Epithelial cell of proximal tubule (primary cell): ENCODE results near the gene INSYN2B. TPM values are rescaled to one million over a fixed set of nuclear protein-coding genes. Genes with fewer than 3 reads are reported as not detected.

Source experiments
- DNase-seq: peaks from one replicate; pipeline ENCODE4 v3.0.0-alpha.2; 2011; ENCODE audit warnings: low read depth
- H3K4me3 ChIP-seq: 2 replicates; pipeline ENCODE4 v1.5.1; 2011; ENCODE audit warnings: low read depth, mild to moderate bottlenecking, low read length
- total RNA-seq: library from RNA; depleted of rRNA; stranded (reverse); fragments of >200 nt; gene quantifications from 2 replicates; pipeline ENCODE4 v1.2.3, GENCODE V29; 2015
- TF ChIP-seq, protein P1 (sequence below): conservative IDR thresholded peaks from 2 replicates; pipeline ENCODE4 v1.5.1; 2012; ENCODE audit warnings: low read depth, mild to moderate bottlenecking, low read length

INSYN2B gene
- total RNA-seq, 1 donor from 2014 or later: 2.0 TPM

DNA sequence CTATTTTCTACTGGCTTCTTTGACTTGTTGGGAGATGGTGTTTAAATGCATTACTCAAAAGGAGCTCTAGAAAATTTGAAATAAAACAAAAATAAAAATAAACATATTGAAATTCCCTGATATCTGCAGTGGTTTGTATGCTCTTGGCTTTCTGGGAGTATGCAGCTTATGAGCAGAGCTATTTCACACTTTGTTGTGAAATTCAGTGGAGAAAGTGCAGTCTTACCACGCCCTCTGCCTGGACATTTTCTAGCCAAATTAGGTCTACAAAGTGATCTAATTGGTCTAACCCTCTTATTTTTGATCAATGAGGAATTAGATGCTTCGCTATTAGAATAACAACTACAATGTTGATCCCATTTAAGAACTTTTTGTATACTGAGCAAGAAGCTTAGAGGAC, 66.8 kb downstream of the INSYN2B start:
- DNase-seq: no peak
- TF ChIP-seq, protein P1, sequence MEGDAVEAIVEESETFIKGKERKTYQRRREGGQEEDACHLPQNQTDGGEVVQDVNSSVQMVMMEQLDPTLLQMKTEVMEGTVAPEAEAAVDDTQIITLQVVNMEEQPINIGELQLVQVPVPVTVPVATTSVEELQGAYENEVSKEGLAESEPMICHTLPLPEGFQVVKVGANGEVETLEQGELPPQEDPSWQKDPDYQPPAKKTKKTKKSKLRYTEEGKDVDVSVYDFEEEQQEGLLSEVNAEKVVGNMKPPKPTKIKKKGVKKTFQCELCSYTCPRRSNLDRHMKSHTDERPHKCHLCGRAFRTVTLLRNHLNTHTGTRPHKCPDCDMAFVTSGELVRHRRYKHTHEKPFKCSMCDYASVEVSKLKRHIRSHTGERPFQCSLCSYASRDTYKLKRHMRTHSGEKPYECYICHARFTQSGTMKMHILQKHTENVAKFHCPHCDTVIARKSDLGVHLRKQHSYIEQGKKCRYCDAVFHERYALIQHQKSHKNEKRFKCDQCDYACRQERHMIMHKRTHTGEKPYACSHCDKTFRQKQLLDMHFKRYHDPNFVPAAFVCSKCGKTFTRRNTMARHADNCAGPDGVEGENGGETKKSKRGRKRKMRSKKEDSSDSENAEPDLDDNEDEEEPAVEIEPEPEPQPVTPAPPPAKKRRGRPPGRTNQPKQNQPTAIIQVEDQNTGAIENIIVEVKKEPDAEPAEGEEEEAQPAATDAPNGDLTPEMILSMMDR: no peak

GRCh38 chr5:169911448-169912212, 68.7 kb downstream of the INSYN2B start:
- TF ChIP-seq, protein P1: peak; percentile 65
- no peak for DNase-seq
- H3K4me3 ChIP-seq: no peak overlapping the region

More for the DNA sequence above, 66.8 kb downstream of the INSYN2B start:
- H3K4me3 ChIP-seq: no peak overlapping the region

DNA sequence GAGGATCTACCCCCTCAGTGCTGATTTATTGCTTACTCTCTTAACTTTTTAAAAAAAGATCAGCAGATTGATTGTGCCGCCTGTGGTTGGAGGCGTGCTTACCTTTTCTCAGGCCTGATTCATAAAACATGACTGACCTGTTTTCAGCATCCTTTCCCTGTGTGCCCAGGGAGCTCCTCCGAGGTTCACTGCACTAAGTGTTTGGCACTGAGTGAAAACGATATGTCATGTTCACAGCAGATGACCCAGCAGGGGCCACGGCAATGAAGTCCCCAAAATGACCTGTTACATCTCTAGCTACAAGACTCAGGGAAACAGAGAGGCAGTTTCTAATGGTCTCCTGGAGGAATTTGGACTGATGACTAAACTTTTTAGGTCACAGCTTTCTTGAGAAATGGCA, 69.9 kb downstream of the INSYN2B start:
- H3K4me3 ChIP-seq: no peak overlapping the region
- TF ChIP-seq, protein P1: no peak
- no peak for DNase-seq

DNA sequence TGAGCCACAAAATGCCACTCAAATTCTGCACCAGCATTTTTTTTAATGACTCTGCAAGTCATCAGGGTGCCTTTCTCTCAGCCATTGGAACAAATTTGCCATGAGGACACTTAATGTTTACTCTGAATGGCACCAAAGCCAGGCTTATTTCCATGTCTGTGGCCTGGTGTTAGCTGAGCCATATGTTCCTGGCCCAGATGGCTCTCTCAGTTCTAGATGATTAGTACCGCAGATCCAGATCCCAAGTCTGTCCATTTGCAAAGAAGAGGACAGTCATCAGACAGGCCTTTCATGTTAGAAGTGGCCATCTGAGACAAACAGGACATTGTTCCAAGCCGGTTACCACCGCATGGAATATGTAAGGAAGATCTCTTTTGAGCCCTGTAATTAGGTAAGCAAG, 70.3 kb downstream of the INSYN2B start:
- H3K4me3 ChIP-seq: no peak overlapping the region
- TF ChIP-seq, protein P1: no peak
- no peak for DNase-seq

DNA sequence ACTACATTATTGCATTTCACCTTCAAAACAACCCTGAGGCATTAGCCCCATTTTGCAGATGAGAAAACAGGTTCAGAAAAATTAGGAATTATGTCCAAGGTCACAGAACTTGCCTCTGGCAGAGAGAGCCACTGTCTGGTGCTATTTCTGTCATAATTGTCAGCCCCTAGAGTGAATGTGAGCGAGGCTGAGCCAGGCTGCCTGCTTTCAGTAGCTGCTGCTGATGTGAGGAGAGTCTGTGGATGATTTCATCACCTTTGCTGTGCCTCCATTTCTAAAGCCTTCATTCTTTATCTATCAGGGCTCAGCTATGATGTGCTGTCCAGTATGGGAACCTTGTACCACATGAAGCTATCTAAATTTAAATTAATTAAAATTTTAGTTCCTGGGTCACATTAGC, 71.4 kb downstream of the INSYN2B start:
- no peak for DNase-seq
- H3K4me3 ChIP-seq: no peak overlapping the region
- TF ChIP-seq, protein P1: no peak

DNA sequence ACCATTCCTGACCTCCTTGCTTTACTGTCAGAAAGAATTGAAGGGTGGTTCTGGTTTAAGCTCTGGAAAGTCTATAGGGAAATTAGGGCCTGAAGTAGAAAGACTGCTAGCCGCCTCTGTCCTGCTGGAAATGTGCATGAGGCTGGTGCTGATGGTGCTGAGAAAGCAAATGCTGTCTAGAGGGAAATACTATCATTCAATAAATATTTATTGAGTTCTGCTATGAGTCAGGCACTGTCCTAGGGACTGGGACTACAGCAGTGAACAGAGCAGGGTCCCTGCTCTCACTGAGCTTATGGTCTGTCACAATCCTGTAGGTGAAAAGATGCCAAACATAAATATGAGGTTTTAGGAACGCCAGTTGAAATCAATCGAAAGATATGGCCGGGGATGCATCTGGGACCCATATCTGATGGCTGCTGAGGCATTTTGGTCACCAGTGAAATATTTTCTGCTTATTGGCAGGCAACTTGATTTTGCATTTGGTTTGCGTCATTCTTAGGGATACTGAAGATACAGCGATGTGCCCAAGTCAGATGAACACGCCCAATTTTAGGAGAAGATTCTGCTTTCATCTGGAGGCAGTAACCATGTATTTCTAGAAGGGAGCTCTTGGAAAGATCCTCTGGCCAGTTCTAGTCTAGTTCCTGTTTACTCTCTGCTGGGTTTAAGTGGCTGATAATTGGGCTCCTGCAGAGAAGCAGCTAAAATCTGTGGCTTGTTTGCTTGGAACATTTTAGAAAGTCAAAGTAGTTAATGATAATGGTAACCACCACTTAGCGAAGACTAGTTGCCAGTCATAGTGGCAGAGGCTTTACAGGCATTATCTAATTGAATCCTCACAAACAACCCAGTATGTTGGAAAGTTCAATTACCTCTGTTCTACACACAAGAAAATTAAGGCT, 73.3 kb downstream of the INSYN2B start:
- no peak for DNase-seq
- TF ChIP-seq, protein P1: no peak

More for the DNA sequence above, 73.3 kb downstream of the INSYN2B start:
- no peak overlapping the region for H3K4me3 ChIP-seq
